Measurements from ENCODE around the gene GPR78.

Gene GPR78

GRCh38 chr4:8587469-8588195 lies 7.4 kb downstream of the GPR78 start:
- no peak for DNase-seq

DNA sequence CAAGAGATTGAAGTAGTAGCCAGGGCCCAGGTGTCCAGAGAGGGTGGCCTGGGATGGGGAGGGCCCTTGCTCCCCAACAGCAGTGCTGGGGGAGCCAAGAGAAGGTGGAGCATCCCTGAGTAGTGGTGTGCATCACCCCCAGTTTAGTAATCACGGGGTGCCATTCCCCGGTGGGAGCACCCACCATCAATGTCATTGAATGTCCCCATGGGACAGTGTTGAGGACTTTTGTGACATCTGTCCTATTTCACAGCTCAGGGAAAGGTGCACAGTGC lies 7.9 kb downstream of the GPR78 start:
- DNase-seq, result no peak

DNA sequence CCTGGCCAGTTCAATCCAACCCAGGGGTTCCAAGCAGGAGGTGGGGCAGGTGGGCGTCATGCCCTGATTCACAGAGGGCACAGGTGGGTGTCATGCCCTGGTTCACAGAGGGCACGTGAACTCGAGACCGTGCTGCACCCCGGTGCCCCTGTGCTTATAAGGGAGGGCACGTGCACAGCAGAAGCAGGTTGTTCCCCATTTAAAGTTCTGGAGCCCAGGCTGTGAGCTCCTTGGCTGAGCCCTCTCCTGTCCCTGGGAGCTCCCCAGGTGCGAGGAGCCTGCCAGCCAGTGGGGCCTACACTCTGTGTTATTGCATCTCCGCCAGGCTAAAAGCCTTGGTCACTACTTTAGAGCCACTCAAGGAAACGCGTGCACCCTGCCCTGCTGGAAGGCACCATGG lies 9.1 kb downstream of the GPR78 start:
- DNase-seq, result peak; percentile 13

DNA sequence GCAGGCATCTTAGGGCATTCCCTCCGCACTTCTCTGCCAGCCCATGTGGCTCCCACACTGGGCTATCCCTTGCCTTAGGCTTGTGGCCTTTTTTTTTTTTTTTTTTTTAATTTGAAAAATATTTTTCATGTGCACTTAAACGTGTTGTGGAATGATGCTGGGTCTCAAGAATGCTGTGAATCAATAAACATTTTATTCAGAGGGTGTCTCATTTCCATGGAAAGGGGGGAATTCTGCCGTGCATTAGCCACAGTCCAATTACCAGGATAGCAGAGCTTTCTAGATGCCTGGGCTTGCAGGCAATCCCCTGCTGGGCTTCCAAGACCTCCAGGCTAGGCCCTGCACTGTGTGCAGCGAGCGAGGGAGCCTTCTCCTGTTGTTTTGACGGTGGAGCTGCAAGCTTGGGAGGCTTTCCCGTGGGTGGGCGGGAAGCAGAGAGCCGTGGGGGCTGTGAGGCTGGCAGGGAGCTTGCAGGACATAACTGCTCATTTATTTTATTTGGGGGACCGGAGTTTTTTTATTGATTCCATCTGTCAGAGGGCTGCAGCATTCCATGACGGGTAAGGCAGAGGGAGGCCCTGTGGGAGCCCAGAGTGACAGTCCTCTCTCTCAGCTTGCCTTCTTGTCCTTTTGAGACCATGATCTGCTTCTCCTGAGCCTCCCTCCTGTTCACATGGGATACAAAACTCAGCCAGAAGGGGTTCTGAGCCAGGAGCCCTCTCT lies 9.8 kb downstream of the GPR78 start:
- peak; percentile 10 for DNase-seq

DNA sequence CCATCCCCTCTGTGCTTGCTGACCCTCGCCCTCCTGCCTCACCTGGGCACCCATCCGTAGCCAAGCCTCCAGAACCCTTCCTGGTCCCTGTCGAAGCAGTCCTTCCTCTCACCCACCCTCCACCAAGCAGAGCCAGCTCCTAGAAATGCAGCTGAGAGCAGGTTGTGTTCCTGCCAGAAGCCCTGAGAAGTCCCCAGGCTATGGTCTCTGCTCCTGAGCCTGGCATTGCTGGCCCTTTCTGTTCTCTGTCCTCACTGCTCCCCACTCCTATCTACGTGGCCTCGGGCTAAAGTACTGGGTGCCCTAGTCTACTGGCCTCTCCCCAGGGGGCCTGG lies 10.3 kb downstream of the GPR78 start:
- peak; percentile 5 for DNase-seq

GRCh38 chr4:8591114-8591513 lies 10.9 kb downstream of the GPR78 start:
- DNase-seq, result peak; percentile 18

DNA sequence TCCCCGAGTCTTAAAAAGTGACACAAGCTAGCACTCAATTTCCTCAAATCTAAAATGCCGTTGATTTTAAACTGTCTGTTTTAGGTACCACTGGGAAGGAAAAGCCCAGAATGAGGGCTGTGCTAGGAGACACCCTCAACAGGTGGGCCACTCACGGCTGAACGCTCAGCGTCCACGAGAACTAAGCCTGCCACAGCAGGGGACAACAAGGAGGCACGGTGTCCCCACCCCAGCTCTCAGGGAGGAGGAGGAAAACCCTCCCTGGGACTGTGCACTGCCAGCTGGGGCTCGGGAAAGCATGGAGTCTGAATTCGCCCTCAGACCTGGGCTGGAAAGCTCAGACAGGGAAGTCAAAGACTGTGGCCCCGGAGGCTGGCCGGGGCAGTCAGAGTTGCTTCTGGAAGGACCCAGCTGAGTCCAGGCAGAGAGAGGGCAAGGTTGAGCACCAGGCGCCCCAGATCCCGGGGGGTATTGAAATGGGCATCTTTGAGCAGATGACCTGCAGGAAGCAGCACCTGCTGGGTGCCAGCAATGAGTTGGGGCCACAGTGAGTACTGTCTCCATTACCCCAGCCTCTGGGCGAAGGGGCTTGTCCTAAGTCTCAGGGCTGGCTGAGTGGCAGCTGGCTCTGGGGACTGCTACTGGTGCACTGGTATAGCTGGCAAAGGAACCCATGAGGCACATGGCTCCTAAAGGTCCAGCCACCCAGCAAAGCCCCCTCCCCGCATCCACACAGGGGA lies 11.6 kb downstream of the GPR78 start:
- peak; percentile 22 for DNase-seq

DNA sequence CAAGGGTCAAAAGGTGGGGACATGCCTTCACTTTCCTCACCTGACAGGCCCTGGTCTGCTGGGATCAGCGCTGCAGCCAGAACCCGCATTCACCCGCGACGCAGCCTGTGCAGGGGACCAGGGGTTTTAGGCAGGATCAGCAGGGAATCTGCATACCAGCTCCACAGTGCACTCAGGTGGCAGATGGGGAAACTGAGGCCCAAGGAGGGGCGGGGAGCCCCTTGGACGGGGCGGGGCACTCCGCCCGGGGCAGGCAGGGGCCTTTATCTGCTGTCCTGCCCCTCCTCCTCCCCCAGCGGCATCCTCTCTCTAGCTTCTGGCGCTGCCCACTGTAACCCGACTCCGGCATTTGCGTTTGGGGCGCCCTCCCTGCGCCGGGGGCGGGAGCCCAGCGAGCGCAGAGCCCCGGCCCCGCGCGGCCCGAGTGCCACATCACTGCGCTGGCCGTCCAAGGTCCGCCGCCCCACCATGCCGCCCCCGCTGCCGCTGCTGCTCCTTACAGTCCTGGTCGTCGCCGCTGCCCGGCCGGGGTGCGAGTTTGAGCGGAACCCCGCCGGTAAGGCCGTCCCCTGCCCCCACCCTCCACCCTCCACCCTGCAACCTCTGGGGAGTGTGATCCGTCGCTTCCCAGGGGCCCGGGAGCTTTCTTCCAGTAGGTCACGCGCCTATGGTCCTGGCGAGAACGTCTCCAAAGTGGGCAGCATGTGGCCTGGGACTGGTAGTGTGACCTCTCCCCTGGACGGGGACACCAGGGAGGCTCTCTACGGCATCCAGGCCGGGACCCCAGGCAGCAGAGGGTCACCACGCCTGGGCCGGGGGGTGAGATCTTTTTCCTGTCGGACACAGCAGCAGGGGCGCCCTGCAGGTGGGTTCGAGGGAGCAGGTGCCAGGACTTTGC lies 12.4 kb downstream of the GPR78 start, which contains the start of gene CPZ:
Gene CPZ (plus strand): TSS at position 400 of the 898 bp plus-strand sequence. CDS start 69 bp downstream, at position 469.
- DNase-seq, result peak; percentile 63

- DNase-seq, result peak; percentile 34
Measured at GRCh38 chr4:8593264-8594096, 13.3 kb downstream of the GPR78 start.

DNA sequence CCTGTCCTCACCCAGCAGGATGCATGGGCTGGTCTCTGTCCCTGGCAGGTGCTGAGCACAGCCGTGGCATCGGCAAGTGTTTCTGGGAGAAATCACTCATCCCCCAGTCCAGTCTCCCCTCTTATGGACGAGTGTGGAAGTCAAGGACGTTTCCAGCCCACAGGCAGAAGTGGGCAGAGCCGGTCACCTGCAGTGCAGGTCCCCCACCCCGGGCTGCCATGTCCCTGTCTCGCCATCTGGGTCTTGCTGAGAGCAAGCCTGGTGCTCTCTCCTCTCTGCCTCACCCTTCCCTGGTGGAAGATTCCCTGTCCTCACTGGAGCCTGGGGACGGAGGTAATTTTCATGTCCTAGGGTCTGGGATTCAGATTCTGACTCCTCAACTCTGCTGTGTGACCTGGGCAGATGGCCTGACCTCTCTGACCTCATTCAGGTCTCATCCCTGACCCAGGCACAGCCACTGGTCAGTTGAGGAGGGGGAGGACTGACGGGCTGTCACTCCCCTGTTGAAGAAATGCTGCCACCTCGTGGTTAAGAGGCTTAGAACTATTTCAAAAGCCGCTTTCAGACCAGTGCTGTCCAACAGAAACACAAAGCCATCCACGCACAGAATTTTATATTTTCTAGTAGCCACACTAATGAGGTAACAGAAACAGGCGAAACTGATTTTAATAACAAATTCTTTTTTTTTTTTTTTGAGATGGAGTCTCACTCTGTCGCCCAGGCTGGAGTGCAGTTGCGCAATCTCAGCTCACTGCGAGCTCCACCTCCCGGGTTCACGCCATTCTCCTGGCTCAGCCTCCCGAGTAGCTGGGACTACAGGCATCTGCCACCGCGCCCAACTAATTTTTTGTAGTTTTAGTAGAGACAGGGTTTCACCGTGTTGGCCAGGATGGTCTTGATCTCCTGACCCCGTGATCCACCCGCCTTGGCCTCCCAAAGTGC lies 14.2 kb downstream of the GPR78 start:
- DNase-seq, result no peak

DNA sequence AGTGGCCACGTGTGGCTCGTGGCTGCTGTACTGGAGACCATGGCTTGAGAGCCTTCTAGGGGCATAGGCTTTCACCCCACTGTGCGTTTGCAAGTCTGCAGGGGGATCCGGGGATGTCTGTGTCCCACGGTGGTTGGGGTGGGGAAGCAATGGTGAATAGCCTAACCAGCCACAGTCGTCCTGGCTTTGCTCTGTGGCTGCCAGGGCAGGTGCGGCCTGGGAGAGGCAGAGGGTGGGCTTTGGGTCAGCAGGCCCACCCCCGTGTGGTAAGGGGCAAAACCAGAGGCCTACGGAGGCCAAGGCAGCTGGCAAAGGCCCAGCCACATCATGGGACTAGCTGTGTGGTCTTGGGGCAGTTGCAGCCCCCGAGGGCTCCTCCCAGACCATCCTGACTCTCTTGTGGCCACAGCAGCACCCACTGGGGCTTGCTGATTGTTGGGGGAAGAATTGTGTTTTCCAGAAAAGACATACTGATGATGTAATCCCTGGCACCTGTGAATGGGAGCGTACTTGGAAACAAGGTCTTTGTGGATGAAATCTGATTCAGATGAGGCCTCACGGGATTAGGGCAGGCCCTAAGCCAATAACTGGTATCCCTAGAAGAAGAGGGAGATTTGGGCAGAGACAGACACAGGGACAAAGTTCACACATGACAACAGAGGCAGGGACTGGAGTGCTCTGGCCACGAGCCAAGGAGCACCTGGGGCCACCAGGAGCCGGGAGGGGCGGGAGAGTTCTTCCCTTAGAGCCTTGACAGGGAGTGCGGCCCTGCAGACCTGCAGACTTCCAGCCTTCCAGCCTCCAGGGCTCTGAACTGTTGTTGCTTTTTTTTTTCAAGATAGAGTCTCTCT lies 15.3 kb downstream of the GPR78 start:
- DNase-seq, result no peak

- DNase-seq, result no peak
Measured at GRCh38 chr4:8596891-8597290, 16.7 kb downstream of the GPR78 start.

DNA sequence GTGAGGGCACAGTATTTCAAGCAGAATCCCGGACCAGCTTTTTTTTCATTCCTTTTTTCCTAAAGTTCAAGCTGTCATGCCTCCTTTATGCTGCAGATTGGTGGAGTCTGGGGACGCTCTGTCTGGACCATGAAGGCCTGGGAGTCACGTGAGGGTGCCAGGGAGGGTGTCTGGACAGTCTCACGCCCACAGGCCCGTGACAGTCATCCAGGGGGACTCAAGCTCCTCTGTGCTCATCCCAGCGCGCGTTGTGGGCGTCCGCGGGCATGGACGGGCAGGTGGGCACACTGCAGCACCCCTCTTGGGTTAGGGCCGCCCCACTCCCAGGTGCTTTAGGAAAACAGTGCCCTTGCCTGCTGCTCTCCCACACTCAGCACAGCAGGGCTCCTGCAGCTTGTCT lies 17.1 kb downstream of the GPR78 start:
- no peak for DNase-seq

- DNase-seq, result no peak
Measured at GRCh38 chr4:8597791-8598190, 17.6 kb downstream of the GPR78 start.

DNA sequence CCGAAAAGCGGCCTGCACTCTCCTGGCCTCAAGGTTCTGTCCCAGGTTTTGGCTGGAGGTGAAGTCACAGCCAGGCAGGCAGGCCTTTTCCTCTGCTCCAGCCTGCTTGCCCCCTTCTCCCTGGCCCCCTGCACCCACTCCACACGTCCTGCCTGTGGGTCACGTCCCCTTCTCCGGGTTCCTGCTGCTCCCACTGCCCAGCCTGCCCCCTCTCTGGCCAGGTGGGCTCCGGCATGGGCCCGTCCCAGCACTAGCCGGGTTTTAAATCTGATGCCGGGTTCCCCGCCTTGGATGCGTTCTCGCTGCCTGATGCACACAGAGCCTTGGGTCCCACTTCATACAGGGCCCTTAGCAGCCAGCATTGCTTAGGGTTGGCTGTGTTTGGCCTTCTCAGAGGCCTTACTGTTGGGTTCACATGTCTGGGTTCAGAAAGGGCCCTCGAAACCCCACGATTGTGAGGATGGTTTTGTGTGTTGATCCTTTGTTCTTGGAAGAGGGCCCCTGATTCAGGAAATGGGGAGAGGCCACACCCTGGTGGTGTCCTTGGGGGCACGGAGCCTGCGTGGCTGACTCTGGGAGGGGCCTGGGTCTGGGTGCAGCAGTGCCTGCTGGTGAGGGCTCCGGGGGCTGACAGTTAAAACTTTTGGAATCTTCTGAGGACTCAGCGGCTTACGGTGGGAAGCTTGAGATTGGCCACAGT lies 18.3 kb downstream of the GPR78 start:
- no peak for DNase-seq

- no peak for DNase-seq
Measured at GRCh38 chr4:8599091-8599460, 18.9 kb downstream of the GPR78 start.

DNA sequence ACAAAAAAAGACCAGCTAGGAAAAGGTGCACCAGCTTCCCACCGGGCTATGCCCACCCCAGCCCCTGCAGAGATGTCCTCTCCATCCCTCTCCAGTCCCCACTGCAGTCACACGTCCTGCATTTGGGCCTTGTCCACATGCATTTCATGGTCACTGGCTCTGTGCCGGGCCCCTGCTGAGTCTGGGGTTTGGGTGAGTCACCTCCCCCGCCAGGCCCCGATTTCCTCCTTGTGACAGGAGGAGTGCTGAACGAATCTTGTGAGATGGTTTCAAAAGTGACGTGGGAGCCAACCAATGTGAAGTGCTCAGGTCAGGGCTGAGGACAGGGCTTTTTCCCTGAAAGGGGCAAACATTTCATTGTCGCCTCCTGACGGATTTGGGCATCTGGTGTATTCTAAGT lies 19.5 kb downstream of the GPR78 start:
- DNase-seq, result no peak

- DNase-seq, result no peak
Measured at GRCh38 chr4:8600266-8600665, 20.1 kb downstream of the GPR78 start.

GRCh38 chr4:8600686-8601085 lies 20.5 kb downstream of the GPR78 start:
- no peak for DNase-seq
